22Rv1 (cell line): ENCODE measurements around the gene CDIP1.

Experiments used
- H3K27ac ChIP-seq: fragments of 450-650 bp; 2 replicates; pipeline ENCODE4 v1.5.1; 2017
- CTCF ChIP-seq: fragments of 450-650 bp; IDR thresholded peaks from 2 replicates; pipeline ENCODE4 v1.5.1; 2017; ENCODE audit warnings: mild to moderate bottlenecking
- ZFX ChIP-seq: fragments of 450-650 bp; IDR thresholded peaks from 2 replicates; pipeline ENCODE4 v1.6.1; 2017; ENCODE audit warnings: antibody characterized with exemption, borderline replicate concordance

Gene CDIP1

GRCh38 chr16:4514606-4515005 is 24.0 kb downstream of the CDIP1 start:
- H3K27ac ChIP-seq: no peak overlapping the region
- TF ChIP-seq CTCF: no peak

- TF ChIP-seq CTCF (no peak), ZFX (no peak)
Observed at GRCh38 chr16:4513881-4514280, 24.7 kb downstream of the CDIP1 start.

GRCh38 chr16:4513086-4513860 is 25.3 kb downstream of the CDIP1 start:
- TF ChIP-seq CTCF: no peak
- no peak overlapping the region for H3K27ac ChIP-seq

More at GRCh38 chr16:4513881-4514280, 24.7 kb downstream of the CDIP1 start:
- H3K27ac ChIP-seq: no peak overlapping the region

GRCh38 chr16:4512473-4512872 is 26.1 kb downstream of the CDIP1 start:
- H3K27ac ChIP-seq: no peak overlapping the region
- TF ChIP-seq CTCF: no peak
- TF ChIP-seq ZFX: no peak

GRCh38 chr16:4511441-4512082 is 27.0 kb downstream of the CDIP1 start:
- no peak for TF ChIP-seq ZFX
- TF ChIP-seq CTCF: peak; percentile 41
- no peak overlapping the region for H3K27ac ChIP-seq

GRCh38 chr16:4510747-4511426 is 27.7 kb downstream of the CDIP1 start:
- H3K27ac ChIP-seq: no peak overlapping the region
- TF ChIP-seq ZFX (no peak), CTCF (no peak)

GRCh38 chr16:4510131-4510530 is 28.4 kb downstream of the CDIP1 start:
- H3K27ac ChIP-seq: no peak overlapping the region
- TF ChIP-seq ZFX (no peak), CTCF (no peak)
